ENCODE results near the gene FOXL1. TPM values are rescaled to one million over a fixed set of nuclear protein-coding genes. Genes with fewer than 3 reads are reported as not detected.

The FOXL1 gene
- total and polyA plus RNA-seq, 10 donors: 0.03 to 0.29 (median 0.07) TPM; not detected in 7

GRCh38 chr16:86566966-86567700, 11.2 kb upstream of the FOXL1 start:
- Histone ChIP-seq H3K9me3 (no peaks in the 10 kb centered on the region), H3K36me3 (no peaks in the 10 kb centered on the region), H3K4me3 (peak overlapping the region in 6 of 8 donors; percentile 19 to 59 (median 27)), H3K4me1 (peaks cover 4 to 48% (median 37%) of the 10 kb centered on the region in 6 donors), H3K27ac (no peak overlapping the region), H3K27me3 (replicated peaks in 1 of 7) (peaks cover 13 to 100% (median 82%) of the 10 kb centered on the region in 7 donors)
- no peak for TF ChIP-seq CTCF (IDR thresholded peaks at IDR 0.05 in 8 of 11, conservative IDR thresholded peaks at IDR 0.05 in 3 of 11)
- TF ChIP-seq POLR2A (IDR thresholded peaks at IDR 0.05): no peak
- TF ChIP-seq POLR2AphosphoS5 (IDR thresholded peaks at IDR 0.05): no peak
- peak; percentile 71 for DNase-seq
- WGBS, 5 donors: 3 to 4% (median 4%) methylated on average over 12 to 88 of the region's 88 CpGs
- intact Hi-C loops (cut with DNase I; ENCODE audit: low total_unique reads): loop anchor here (10.0 kb wide), 1 partner anchor 1068 kb away; no protein-coding TSS in a partner anchor

- H3K27ac ChIP-seq: no peak overlapping the region
- intact Hi-C loops (cut with DNase I; ENCODE audit: low total_unique reads): loop anchor here (10.0 kb wide), 1 partner anchor 1067 kb away; no protein-coding TSS in a partner anchor
- 3 to 7% (median 5%) methylated on average over 18 to 116 of the region's 116 CpGs for WGBS, 5 donors
- H3K4me3 ChIP-seq: peak overlapping the region in 3 of 8 donors; percentile 19 to 59 (median 24)
- TF ChIP-seq POLR2A (IDR thresholded peaks at IDR 0.05): no peak
- no peak for TF ChIP-seq CTCF (IDR thresholded peaks at IDR 0.05 in 8 of 11, conservative IDR thresholded peaks at IDR 0.05 in 3 of 11)
- no peak for TF ChIP-seq POLR2AphosphoS5 (IDR thresholded peaks at IDR 0.05)
- peaks cover 4 to 48% (median 37%) of the 10 kb centered on the region in 6 donors for H3K4me1 ChIP-seq
- peaks cover 13 to 100% (median 89%) of the 10 kb centered on the region in 7 donors for H3K27me3 ChIP-seq (replicated peaks in 1 of 7)
- H3K36me3 ChIP-seq: no peaks in the 10 kb centered on the region
- H3K9me3 ChIP-seq: no peaks in the 10 kb centered on the region
- peak; percentile 69 for DNase-seq
These were observed 10.4 kb upstream of the FOXL1 start for GRCh38 chr16:86567701-86568581.

GRCh38 chr16:86568677-86569623, 9.4 kb upstream of the FOXL1 start:
- H3K27ac ChIP-seq: no peak overlapping the region
- 17 to 25% (median 20%) methylated on average over 18 to 33 of the region's 33 CpGs for WGBS, 5 donors
- intact Hi-C loops (cut with DNase I; ENCODE audit: low total_unique reads): loop anchor here (10.0 kb wide), 1 partner anchor 1066 kb away; no protein-coding TSS in a partner anchor
- TF ChIP-seq CTCF (IDR thresholded peaks at IDR 0.05 in 8 of 11, conservative IDR thresholded peaks at IDR 0.05 in 3 of 11) (no peak), POLR2A (IDR thresholded peaks at IDR 0.05) (no peak), POLR2AphosphoS5 (IDR thresholded peaks at IDR 0.05) (no peak)
- H3K4me1 ChIP-seq: peaks cover 4 to 40% (median 30%) of the 10 kb centered on the region in 6 donors
- peak overlapping the region in 1 of 8 donors; percentile 34 for H3K4me3 ChIP-seq
- H3K36me3 ChIP-seq: no peaks in the 10 kb centered on the region
- H3K27me3 ChIP-seq (replicated peaks in 1 of 7): peaks cover 13 to 100% (median 88%) of the 10 kb centered on the region in 7 donors
- no peaks in the 10 kb centered on the region for H3K9me3 ChIP-seq
- peak; percentile 68 for DNase-seq
